PC-9 (cell line): ENCODE results near the gene GALNT16. TPM values are rescaled to one million over a fixed set of nuclear protein-coding genes. Genes with fewer than 3 reads are reported as not detected.

Source experiments
- BruUV-seq: library from RNA; stranded (reverse); fragments of 400-500 nt; replicated peaks from 2 replicates; lab custom pipeline; 2021; lab: Mats Ljungman, UMichigan
- CTCF ChIA-PET: fragments of 300-600 bp; sonication (Branson Sonifier 250); formaldehyde crosslinking; loops from one replicate; lab custom pipeline; 2022; ENCODE audit warnings: antibody characterized with exemption; lab: Charles Lee
- POLR2A ChIA-PET: fragments of 300-600 bp; sonication (Branson Sonifier 250); formaldehyde crosslinking; loops from one replicate; lab custom pipeline; 2022; ENCODE audit warnings: antibody characterized with exemption; ENCODE audit not compliant: unreplicated experiment; lab: Charles Lee
- DNase-seq, 2 experiments: peaks; one replicate each; pipeline versions ENCODE4 v3.0.0 to v3.0.0-alpha.2; 2015 to 2022; ENCODE audit warnings: mixed read lengths in 1 of 2
- H2AFZ ChIP-seq: fragments of 200-600 bp; sonication (generic); 2 replicates; pipeline ENCODE4 v1.8.1; 2017; ENCODE audit warnings: antibody characterized with exemption
- H3F3A ChIP-seq: fragments of 200-600 bp; sonication (generic); 2 replicates; pipeline ENCODE4 v1.8.1; 2017; ENCODE audit warnings: antibody characterized with exemption, mild to moderate bottlenecking, low read depth; ENCODE audit not compliant: insufficient read depth
- H3K27ac ChIP-seq: fragments of 200-600 bp; sonication (generic); 2 replicates; pipeline ENCODE4 v1.6.1; 2016; ENCODE audit warnings: mixed run types
- H3K27me3 ChIP-seq: fragments of 200-600 bp; sonication (generic); 2 replicates; pipeline ENCODE4 v1.6.1; 2016; ENCODE audit warnings: low read depth, mixed run types; ENCODE audit not compliant: insufficient read depth
- H3K36me3 ChIP-seq: fragments of 200-600 bp; sonication (generic); 2 replicates; pipeline ENCODE4 v1.6.1; 2016; ENCODE audit warnings: low read depth, mixed run types
- H3K4me1 ChIP-seq: fragments of 200-600 bp; sonication (generic); replicated peaks from 2 replicates; pipeline ENCODE4 v1.6.1; 2016; ENCODE audit warnings: mixed run types; ENCODE audit not compliant: insufficient read depth
- H3K4me2 ChIP-seq: fragments of 200-600 bp; sonication (generic); 2 replicates; pipeline ENCODE4 v1.6.1; 2017; ENCODE audit warnings: mixed run types
- H3K4me3 ChIP-seq: fragments of 200-600 bp; sonication (generic); 2 replicates; pipeline ENCODE4 v1.6.1; 2016; ENCODE audit warnings: mixed run types
- H3K79me2 ChIP-seq: fragments of 200-600 bp; sonication (generic); 2 replicates; pipeline ENCODE4 v1.6.1; 2017; ENCODE audit warnings: low read depth, mixed run types
- H3K9me2 ChIP-seq: fragments of 200-600 bp; sonication (generic); 2 replicates; pipeline ENCODE4 v1.8.1; 2017; ENCODE audit warnings: mild to moderate bottlenecking; ENCODE audit not compliant: insufficient read depth
- H3K9me3 ChIP-seq: fragments of 200-600 bp; sonication (generic); 2 replicates; pipeline ENCODE4 v1.8.1; 2016; ENCODE audit warnings: low read depth; ENCODE audit not compliant: insufficient read depth
- H4K20me1 ChIP-seq: fragments of 200-600 bp; sonication (generic); 2 replicates; pipeline ENCODE4 v1.8.1; 2017; ENCODE audit not compliant: insufficient read depth
- EZH2 ChIP-seq: fragments of 200-600 bp; sonication (generic); IDR thresholded peaks from 2 replicates; pipeline ENCODE4 v1.8.0; 2017; ENCODE audit warnings: antibody characterized with exemption, low read depth
- intact Hi-C: fragments of 100-400 bp; cut with micrococcal nuclease; formaldehyde crosslinking; loops from one replicate; pipeline ENCODE4 v1.10.0; 2022; ENCODE audit not compliant: unreplicated experiment
- total RNA-seq: library from RNA; stranded (reverse); gene quantifications from 2 replicates; pipeline ENCODE4 v1.2.3, GENCODE V29; 2021
- TF ChIP-seq, protein P1 (sequence below): fragments of 200-600 bp; sonication (generic); conservative IDR thresholded peaks from 2 replicates; pipeline ENCODE4 v1.6.1; 2017; ENCODE audit warnings: mixed run types, antibody characterized with exemption, mild to moderate bottlenecking, moderate library complexity

The GALNT16 gene
- total RNA-seq, 1 experiment from 2014 or later: 22.8 TPM

- Histone ChIP-seq H2AFZ (no peak overlapping the region), H3K79me2 (no peaks in the 10 kb centered on the region), H3K4me2 (no peak overlapping the region), H3K36me3 (peaks cover 34% of the 10 kb centered on the region; the same call in 1 of the 2 replicates), H4K20me1 (no peaks in the 10 kb centered on the region; the same call in 1 of the 2 replicates), H3K4me3 (no peak overlapping the region), H3F3A (peaks cover 28% of the 10 kb centered on the region; the same call in 1 of the 2 replicates), H3K27me3 (no peaks in the 10 kb centered on the region), H3K9me3 (peaks cover 6% of the 10 kb centered on the region; the same call in 1 of the 2 replicates), H3K27ac (no peak overlapping the region), H3K9me2 (no peaks in the 10 kb centered on the region), H3K4me1 (no peaks in the 10 kb centered on the region)
- DNase-seq: no peak
- intact Hi-C loops: no loop called here
- ChIA-PET CTCF (interaction anchor here (0.5 kb wide), 1 partner anchor 23 kb away, joined by 3 read pairs; no protein-coding TSS in a partner anchor), POLR2A (no interaction called here)
- no peak for TF ChIP-seq EZH2
- TF ChIP-seq, protein P1, sequence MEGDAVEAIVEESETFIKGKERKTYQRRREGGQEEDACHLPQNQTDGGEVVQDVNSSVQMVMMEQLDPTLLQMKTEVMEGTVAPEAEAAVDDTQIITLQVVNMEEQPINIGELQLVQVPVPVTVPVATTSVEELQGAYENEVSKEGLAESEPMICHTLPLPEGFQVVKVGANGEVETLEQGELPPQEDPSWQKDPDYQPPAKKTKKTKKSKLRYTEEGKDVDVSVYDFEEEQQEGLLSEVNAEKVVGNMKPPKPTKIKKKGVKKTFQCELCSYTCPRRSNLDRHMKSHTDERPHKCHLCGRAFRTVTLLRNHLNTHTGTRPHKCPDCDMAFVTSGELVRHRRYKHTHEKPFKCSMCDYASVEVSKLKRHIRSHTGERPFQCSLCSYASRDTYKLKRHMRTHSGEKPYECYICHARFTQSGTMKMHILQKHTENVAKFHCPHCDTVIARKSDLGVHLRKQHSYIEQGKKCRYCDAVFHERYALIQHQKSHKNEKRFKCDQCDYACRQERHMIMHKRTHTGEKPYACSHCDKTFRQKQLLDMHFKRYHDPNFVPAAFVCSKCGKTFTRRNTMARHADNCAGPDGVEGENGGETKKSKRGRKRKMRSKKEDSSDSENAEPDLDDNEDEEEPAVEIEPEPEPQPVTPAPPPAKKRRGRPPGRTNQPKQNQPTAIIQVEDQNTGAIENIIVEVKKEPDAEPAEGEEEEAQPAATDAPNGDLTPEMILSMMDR: no peak
- BruUV-seq: no TSS peak
Measured at GRCh38 chr14:69374235-69374634, 114.3 kb downstream of the GALNT16 start.

DNA sequence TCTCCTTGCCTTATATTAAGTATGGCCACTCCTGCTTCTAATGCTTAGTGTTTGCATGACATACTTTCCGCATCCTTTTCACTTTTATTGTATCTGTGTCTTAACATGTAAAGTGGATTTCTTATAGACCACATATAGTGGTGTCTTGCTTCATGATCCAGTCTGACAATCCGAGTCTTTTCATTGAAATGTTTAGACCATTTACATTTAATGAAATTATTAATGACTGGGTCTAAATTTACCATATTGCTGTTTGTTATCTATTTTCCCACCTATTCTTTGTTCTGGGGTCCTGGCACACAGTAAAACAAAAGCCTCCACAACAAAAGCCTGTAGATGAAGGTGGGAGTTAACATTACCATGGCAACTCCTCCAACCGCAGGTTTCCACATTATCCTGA is 115.2 kb downstream of the GALNT16 start:
- Histone ChIP-seq H3K4me3 (no peak overlapping the region), H3K27me3 (no peaks in the 10 kb centered on the region), H2AFZ (no peak overlapping the region), H3K36me3 (peaks cover 44% of the 10 kb centered on the region), H4K20me1 (peaks cover 4% of the 10 kb centered on the region; the same call in 1 of the 2 replicates), H3K4me2 (no peak overlapping the region), H3K27ac (no peak overlapping the region), H3K9me3 (peaks cover 6% of the 10 kb centered on the region; the same call in 1 of the 2 replicates), H3K79me2 (no peaks in the 10 kb centered on the region), H3K9me2 (no peaks in the 10 kb centered on the region), H3F3A (peaks cover 28% of the 10 kb centered on the region; the same call in 1 of the 2 replicates), H3K4me1 (no peaks in the 10 kb centered on the region)
- no TSS peak for BruUV-seq
- intact Hi-C loops: no loop called here
- no peak for DNase-seq
- POLR2A ChIA-PET: no interaction called here
- no peak for TF ChIP-seq EZH2
- TF ChIP-seq, protein P1: no peak
- CTCF ChIA-PET: no interaction called here

GRCh38 chr14:69375722-69376121 is 115.8 kb downstream of the GALNT16 start:
- Histone ChIP-seq H3K4me1 (no peaks in the 10 kb centered on the region), H3K36me3 (peaks cover 44% of the 10 kb centered on the region), H4K20me1 (peaks cover 8% of the 10 kb centered on the region; the same call in 1 of the 2 replicates), H3F3A (peaks cover 28% of the 10 kb centered on the region; the same call in 1 of the 2 replicates), H3K9me3 (peaks cover 6% of the 10 kb centered on the region; the same call in 1 of the 2 replicates), H2AFZ (no peak overlapping the region), H3K4me2 (no peak overlapping the region), H3K79me2 (no peaks in the 10 kb centered on the region), H3K27me3 (no peaks in the 10 kb centered on the region), H3K4me3 (no peak overlapping the region), H3K27ac (no peak overlapping the region), H3K9me2 (no peaks in the 10 kb centered on the region)
- intact Hi-C loops: no loop called here
- ChIA-PET CTCF (no interaction called here), POLR2A (no interaction called here)
- no TSS peak for BruUV-seq
- TF ChIP-seq, protein P1: no peak
- no peak for TF ChIP-seq EZH2
- DNase-seq: no peak
